ENCODE results near the gene ACOT2.

The ACOT2 gene

DNA sequence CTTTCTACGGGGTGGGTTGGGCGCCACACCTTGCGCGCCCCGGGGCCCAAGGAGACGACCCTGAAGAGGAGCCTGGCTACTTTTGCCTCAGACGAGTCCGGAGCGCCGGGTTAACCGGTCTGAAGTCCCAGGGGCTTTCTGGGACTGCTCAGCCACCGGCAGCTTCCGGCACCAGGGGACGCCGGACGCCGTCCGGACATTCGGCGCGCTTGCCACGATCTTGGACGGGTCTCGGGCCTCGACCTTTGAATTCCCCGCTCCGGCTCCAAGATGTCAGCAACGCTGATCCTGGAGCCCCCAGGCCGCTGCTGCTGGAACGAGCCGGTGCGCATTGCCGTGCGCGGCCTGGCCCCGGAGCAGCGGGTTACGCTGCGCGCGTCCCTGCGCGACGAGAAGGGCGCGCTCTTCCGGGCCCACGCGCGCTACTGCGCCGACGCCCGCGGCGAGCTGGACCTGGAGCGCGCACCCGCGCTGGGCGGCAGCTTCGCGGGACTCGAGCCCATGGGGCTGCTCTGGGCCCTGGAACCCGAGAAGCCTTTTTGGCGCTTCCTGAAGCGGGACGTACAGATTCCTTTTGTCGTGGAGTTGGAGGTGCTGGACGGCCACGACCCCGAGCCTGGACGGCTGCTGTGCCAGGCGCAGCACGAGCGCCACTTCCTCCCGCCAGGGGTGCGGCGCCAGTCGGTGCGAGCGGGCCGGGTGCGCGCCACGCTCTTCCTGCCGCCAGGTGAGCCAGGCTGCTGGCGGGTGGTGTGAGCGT, 22.9 kb downstream of the ACOT2 start, which contains the start of gene ACOT4:
TSS of gene ACOT4 (plus strand) at position 184 of the 760 bp plus-strand sequence. CDS start at position 271, 87 bp downstream.
- H3K27me3 ChIP-seq (ENCODE audit: insufficient read depth, poor library complexity, severe bottlenecking), result no peaks in the 10 kb centered on the region
- no peak for DNase-seq (ENCODE audit: low read depth in 1 of 2, low spot score in 1 of 2)
- TF ChIP-seq GABPA (IDR thresholded peaks at IDR 0.05; ENCODE audit: low read depth) (no peak), CTCF (IDR thresholded peaks at IDR 0.05; ENCODE audit: insufficient read depth, low read length) (no peak), POLR2AphosphoS5 (IDR thresholded peaks at IDR 0.05; ENCODE audit: low read depth) (no peak), SPI1 (IDR thresholded peaks at IDR 0.05; ENCODE audit: borderline replicate concordance, low read depth) (no peak), REST (IDR thresholded peaks at IDR 0.05; ENCODE audit: insufficient replicate concordance, low read depth) (no peak)
- peak within 1 kb of the TSS; percentile 45 for H3K4me3 ChIP-seq (replicated peaks; ENCODE audit: insufficient read depth, low read length)
- H3K27ac ChIP-seq (replicated peaks), result no peak within 1 kb of the TSS

GRCh38 chr14:73594491-73594890, 25.5 kb downstream of the ACOT2 start:
- Histone ChIP-seq H3K27me3 (ENCODE audit: insufficient read depth, poor library complexity, severe bottlenecking) (no peaks in the 10 kb centered on the region), H3K4me3 (replicated peaks; ENCODE audit: insufficient read depth, low read length) (no peak overlapping the region), H3K27ac (replicated peaks) (no peak overlapping the region)
- no peak for TF ChIP-seq SPI1 (IDR thresholded peaks at IDR 0.05; ENCODE audit: borderline replicate concordance, low read depth)
- no peak for TF ChIP-seq POLR2AphosphoS5 (IDR thresholded peaks at IDR 0.05; ENCODE audit: low read depth)
- no peak for TF ChIP-seq REST (IDR thresholded peaks at IDR 0.05; ENCODE audit: insufficient replicate concordance, low read depth)
- TF ChIP-seq GABPA (IDR thresholded peaks at IDR 0.05; ENCODE audit: low read depth), result no peak
- TF ChIP-seq CTCF (IDR thresholded peaks at IDR 0.05; ENCODE audit: insufficient read depth, low read length), result no peak
- no peak for DNase-seq (ENCODE audit: low read depth in 1 of 2, low spot score in 1 of 2)

- Histone ChIP-seq H3K27me3 (ENCODE audit: insufficient read depth, poor library complexity, severe bottlenecking) (no peaks in the 10 kb centered on the region), H3K27ac (replicated peaks) (no peak overlapping the region), H3K4me3 (replicated peaks; ENCODE audit: insufficient read depth, low read length) (no peak overlapping the region)
- no peak for DNase-seq (ENCODE audit: low read depth in 1 of 2, low spot score in 1 of 2)
- no peak for TF ChIP-seq SPI1 (IDR thresholded peaks at IDR 0.05; ENCODE audit: borderline replicate concordance, low read depth)
- TF ChIP-seq GABPA (IDR thresholded peaks at IDR 0.05; ENCODE audit: low read depth), result no peak
- TF ChIP-seq REST (IDR thresholded peaks at IDR 0.05; ENCODE audit: insufficient replicate concordance, low read depth), result no peak
- no peak for TF ChIP-seq CTCF (IDR thresholded peaks at IDR 0.05; ENCODE audit: insufficient read depth, low read length)
- TF ChIP-seq POLR2AphosphoS5 (IDR thresholded peaks at IDR 0.05; ENCODE audit: low read depth), result no peak
Measured at GRCh38 chr14:73599499-73599898, 30.5 kb downstream of the ACOT2 start.
